Epithelial cell of prostate (primary cell): ENCODE measurements around the gene TATDN3.
"Not testable (repeated sequence)": the region's sequence is repeated elsewhere in the genome, so short reads cannot be mapped to it uniquely, and the experiment has no call there.

Experiments used
- DNase-seq: peaks from one replicate; pipeline ENCODE4 v3.0.0-alpha.2; 2011; ENCODE audit warnings: low read depth, low spot score
- H3K27ac ChIP-seq: fragments of 450-650 bp; 2 replicates; pipeline ENCODE4 v1.5.1; 2017; ENCODE audit warnings: mild to moderate bottlenecking

Gene TATDN3

DNA sequence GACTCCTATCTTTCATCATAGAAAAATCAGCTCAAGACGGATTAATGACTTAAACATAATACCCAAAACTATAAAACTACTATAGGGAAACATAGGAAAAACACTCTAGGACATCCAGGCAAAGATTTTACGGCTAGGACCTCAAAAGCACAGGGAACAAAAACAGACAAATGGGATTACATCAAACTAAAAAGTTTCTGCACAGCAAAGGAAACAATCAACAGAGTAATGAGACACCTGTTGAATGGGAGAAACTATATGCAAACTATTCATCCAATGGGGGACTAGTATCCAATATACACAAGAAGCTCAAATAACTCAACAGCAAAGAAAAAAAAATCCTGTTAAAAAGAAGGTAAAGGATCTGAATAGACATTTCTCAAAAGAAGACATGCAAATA lies 18.7 kb upstream of the TATDN3 start:
- DNase-seq, result no peak
- H3K27ac ChIP-seq, result no peak overlapping the region

GRCh38 chr1:212774584-212774983 lies 17.1 kb upstream of the TATDN3 start:
- no peak overlapping the region for H3K27ac ChIP-seq
- no peak for DNase-seq

DNA sequence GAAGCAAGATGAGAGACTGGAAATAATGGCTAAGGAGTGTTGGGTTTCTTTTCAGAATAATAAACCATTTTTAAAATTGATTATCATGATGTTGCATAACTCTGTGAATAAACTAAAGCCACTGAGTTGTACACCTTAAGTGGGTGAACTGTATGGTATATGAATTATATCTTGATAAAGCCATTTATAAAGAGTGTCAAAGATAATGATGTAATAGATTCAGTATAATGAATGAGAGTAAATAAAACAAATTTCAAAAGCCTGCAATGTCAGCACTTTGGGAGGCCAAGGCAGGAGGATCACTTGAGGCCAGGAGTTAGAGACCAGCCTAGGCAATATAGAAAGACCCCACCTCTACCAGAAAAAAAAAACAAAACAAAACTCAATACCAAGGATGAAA lies 16.5 kb upstream of the TATDN3 start:
- DNase-seq, result no peak
- H3K27ac ChIP-seq, result no peak overlapping the region

DNA sequence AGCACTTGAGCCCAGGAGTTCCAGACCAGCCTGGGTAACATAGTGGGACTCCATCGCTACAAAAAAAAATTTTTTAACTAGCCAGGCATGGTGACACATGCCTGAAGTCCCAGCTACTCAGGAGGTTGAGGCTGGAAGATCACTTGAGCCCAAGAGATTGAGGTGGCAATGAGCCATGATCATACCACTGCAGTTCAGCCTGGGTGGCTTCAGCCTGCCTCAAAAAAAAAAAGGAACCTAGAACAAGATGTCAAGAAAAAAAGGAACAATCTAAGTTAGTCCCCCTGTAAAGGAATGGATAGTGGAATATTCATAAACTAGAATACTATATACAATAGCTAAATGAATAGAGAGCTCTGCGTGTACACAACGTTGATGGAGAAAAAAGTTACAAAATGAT lies 14.5 kb upstream of the TATDN3 start:
- H3K27ac ChIP-seq, result no peak overlapping the region
- no peak for DNase-seq

DNA sequence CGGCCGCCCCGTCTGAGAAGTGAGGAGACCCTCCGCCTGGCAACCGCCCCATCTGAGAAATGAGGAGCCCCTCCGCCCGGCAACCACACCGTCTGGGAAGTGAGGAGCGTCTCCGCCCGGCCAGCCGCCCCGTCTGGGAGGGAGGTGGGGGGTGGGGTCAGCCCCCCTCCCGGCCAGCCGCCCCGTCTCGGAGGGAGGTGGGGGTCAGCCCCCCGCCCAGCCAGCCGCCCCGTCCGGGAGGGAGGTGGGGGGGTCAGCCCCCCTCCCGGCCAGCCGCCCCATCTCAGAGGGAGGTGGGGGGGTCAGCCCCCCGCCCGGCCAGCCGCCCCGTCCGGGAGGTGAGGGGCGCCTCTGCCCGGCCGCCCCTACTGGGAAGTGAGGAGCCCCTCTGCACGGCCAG lies 12.6 kb upstream of the TATDN3 start:
- not testable (repeated sequence) for H3K27ac ChIP-seq, DNase-seq

DNA sequence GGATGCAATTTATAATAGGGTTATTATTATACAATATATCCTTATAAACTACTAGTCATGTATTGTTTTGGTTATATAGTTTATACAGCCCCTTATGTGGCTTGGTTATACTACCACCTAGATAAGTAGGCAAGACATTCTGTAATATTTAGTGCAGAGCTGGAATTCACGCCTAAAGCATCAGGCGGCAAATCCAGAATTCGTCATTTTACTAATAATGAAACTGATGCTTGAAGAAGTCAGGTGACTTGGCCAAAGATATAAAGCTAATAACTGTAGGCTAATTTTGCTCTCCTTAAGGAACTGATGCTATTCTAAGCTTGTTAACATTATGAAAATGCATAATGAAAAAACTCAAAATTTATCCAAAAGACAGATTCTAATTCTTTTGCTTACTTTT lies 10.9 kb upstream of the TATDN3 start:
- no peak overlapping the region for H3K27ac ChIP-seq
- DNase-seq, result no peak

DNA sequence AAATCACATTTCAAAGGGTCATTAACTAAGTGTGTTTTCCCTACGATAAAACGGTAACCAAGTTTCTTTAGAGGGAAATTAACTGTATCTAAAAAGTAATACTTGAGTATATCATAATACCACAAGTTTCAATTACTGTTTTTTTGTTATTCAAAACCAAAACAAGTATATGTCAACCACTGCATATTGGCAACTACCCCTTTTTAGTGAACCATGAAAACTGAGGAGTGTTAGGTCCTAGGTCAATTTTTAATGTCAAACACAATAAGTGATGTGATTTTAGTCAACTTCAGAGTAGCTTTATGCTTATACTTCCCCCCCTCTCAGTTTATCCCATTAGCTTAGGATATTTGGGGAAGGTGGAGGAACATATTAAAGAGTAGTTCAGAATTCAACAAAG lies 10.5 kb upstream of the TATDN3 start:
- H3K27ac ChIP-seq, result no peak overlapping the region
- no peak for DNase-seq

DNA sequence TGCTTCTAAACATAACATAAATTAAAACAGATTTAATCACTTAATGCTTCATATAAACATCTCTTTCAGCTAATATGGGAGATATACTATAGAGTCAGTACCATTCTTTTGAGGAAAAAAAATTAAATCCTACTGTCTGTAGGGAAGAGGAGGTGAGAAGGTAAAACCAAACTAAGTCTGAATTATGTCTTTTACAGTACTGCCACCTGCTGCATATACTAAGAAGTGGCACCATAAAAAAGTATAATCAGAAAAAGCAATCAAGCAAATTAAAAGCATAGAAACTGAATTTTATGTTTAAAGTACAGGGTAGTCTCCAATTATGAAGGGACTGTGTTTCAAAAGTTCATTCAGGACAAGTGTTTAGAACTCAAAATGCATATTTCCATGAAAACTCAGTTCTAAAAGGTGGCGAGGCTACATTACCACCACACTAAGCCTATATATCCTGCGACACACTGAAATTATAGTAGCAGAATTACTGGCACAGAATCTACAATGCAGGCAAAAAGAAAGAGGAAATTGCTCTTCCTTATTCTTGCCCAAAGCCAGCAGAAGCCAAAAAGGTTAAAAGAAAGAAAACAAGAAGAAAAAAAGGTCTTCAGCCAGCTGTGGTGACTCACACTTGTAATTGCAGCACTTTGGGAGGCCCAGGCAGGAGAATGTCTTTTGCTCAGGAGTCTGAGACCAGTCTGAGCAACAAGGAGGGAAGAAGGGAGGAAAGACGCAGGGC lies 9.1 kb upstream of the TATDN3 start:
- no peak for DNase-seq
- no peak overlapping the region for H3K27ac ChIP-seq

DNA sequence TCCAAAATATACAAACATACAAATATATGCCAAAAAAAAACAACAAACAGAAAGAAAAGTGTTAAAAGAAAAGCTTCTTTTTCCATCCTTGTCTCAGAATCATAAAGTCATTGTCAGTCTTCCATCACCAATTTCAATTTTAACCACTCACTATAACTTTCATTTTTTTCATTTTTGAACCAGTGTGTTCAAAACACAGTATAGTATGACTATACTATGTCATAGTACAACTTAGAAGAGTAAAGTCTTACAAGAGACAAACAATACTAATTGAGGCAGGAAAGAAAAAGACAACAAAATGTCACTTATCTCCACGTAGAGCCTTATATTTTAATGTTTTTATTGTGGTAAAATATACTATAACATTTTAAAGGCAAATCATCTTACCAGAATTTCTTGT lies 7.7 kb upstream of the TATDN3 start:
- no peak overlapping the region for H3K27ac ChIP-seq
- no peak for DNase-seq

GRCh38 chr1:212785871-212786270 lies 5.8 kb upstream of the TATDN3 start:
- no peak for DNase-seq
- H3K27ac ChIP-seq, result no peak overlapping the region

- DNase-seq, result peak; percentile 41
- peak overlapping the region; percentile 55 for H3K27ac ChIP-seq
Measured at GRCh38 chr1:212791261-212791675, 426 bp upstream of the TATDN3 start.

- peak overlapping the region; percentile 55 for H3K27ac ChIP-seq
- no peak for DNase-seq
Measured at GRCh38 chr1:212792396-212792908, 758 bp downstream of the TATDN3 start.

- no peak for DNase-seq
- no peak overlapping the region for H3K27ac ChIP-seq
Measured at GRCh38 chr1:212794561-212795014, 2.9 kb downstream of the TATDN3 start.

DNA sequence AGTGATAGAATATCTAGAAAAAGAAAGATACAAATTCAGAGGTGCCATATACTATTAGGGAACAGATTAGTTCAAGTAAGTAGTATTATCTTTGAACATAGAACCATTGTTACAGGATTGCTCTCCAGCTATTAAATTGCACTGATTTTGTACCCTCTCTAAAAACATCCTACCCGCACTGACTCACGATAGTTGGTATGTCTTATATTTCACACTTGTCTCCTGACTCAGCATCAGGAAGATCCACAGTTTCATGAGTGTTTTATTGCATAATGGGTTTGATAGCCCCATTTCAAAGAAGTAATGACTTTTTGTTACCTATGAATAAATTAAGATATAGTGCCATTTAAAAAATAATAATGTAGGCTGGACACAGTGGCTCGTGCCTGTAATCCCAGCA lies 6.0 kb downstream of the TATDN3 start:
- no peak overlapping the region for H3K27ac ChIP-seq
- DNase-seq, result no peak

DNA sequence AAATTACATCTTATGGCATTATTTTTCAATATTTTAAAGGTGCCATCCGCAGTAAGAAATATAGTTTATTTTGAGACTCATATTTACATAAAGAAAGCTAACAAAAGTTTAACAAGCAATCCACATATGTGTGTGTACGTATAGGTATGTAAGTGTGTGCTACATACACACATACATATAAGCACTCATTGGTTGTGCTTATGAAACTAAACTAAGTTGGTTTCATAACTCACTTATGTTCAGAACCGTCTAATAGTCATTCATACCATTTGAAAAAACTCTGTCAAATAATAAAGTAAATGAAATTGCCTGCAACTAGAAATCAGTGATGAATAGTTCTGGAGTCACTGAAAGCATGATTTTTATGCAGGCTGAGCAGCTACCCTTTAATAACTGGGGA lies 14.1 kb downstream of the TATDN3 start:
- no peak for DNase-seq
- H3K27ac ChIP-seq, result no peak overlapping the region

- H3K27ac ChIP-seq, result no peak overlapping the region
- DNase-seq, result no peak
Measured at GRCh38 chr1:212814537-212815334, 23.0 kb downstream of the TATDN3 start.

DNA sequence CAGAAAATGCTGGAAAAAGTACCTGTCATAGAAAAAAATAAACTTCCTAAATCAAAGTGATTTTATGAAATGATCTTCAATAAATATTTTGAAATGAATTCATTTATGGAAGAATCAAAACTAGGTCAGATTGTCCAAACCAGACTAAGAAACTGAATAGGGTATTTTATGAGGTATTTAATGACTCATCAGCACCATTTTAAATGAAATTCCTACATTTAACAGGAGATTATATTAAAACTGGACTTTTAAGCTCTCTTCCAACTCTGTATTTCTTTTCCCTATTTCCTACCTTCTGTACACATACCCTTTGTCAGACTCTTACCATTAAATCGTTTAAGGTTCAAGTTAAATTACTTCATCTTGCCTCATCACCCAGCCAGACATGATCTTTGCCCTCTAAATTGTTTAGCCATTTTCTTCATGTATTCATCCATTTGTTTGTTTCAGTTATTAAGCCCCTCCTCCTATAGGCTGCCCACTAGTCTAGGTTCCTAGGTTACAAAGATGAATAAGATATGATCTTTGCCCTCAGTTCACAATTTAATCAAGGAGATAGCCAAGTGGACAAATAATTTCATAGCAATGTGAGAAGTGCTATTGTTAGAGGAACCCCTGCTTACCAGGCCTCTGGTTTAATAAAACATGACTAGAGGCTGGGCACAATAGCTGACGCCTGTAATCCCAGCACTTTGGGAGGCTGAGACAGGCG lies 25.0 kb downstream of the TATDN3 start:
- H3K27ac ChIP-seq, result no peak overlapping the region
- DNase-seq, result no peak

GRCh38 chr1:212819726-212820125 lies 28.0 kb downstream of the TATDN3 start:
- DNase-seq, result no peak
- H3K27ac ChIP-seq, result no peak overlapping the region

DNA sequence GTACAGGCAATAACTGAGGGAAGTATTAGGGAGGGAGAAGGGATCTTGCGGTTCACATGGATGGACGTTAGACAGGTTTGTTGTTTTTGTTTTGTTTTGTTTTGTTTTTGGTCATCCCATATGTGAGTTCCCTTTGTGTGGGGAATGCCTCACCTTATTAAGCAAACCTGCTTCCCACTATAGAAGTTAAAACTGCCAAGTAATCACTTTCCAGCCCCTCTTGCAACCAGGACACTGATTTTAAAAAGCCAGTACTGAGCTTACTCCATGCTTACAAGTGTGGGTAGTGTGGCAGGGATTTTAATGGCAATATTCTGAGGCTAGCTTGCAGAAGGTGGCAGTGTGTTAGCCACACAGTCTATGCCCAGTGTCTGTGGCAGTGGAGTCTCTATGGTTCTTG lies 29.3 kb downstream of the TATDN3 start:
- H3K27ac ChIP-seq, result no peak overlapping the region
- no peak for DNase-seq

- no peak for DNase-seq
- H3K27ac ChIP-seq, result no peak overlapping the region
Measured at GRCh38 chr1:212822956-212823355, 31.3 kb downstream of the TATDN3 start.

GRCh38 chr1:212824201-212824600 lies 32.5 kb downstream of the TATDN3 start:
- DNase-seq, result no peak
- H3K27ac ChIP-seq, result no peak overlapping the region
